ENCODE measurements around the gene GPR183. TPM values are rescaled to one million over a fixed set of nuclear protein-coding genes. Genes with fewer than 3 reads are reported as not detected.

GPR183 gene
- total and polyA plus RNA-seq, 10 of the 15 experiments (the other 5 are each of a cell fraction or from before 2014, with no cell fraction given), result 134 to 669 (median 225) TPM

- 0 out of 4 replicates have a peak, but pooled peaks of 1 of the 2 experiments have one; percentile 33 for TF ChIP-seq SRF (IDR thresholded peaks at IDR 0.05; ENCODE audit: low read depth in 2 of 2, low read length in 2 of 2)
- TF ChIP-seq, protein P1, sequence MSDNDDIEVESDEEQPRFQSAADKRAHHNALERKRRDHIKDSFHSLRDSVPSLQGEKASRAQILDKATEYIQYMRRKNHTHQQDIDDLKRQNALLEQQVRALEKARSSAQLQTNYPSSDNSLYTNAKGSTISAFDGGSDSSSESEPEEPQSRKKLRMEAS (IDR thresholded peaks at IDR 0.05; ENCODE audit: low read depth, low read length), result no peak
- no peak for TF ChIP-seq STAT3 (IDR thresholded peaks at IDR 0.05; ENCODE audit: low read depth, low read length)
- no peak for TF ChIP-seq POLR2A (IDR thresholded peaks at IDR 0.05; ENCODE audit: low read depth, low read length)
- TF ChIP-seq RCOR1 (conservative IDR thresholded peaks at IDR 0.05; ENCODE audit: low read depth, low read length), result no peak
- TF ChIP-seq ZNF207 (IDR thresholded peaks at IDR 0.05; ENCODE audit: borderline replicate concordance), result no peak
- no peak for TF ChIP-seq NRF1 (conservative IDR thresholded peaks at IDR 0.05; ENCODE audit: low read depth, low read length)
These were observed 5.3 kb upstream of the GPR183 start (continued) for GRCh38 chr13:99312493-99312883.

DNA sequence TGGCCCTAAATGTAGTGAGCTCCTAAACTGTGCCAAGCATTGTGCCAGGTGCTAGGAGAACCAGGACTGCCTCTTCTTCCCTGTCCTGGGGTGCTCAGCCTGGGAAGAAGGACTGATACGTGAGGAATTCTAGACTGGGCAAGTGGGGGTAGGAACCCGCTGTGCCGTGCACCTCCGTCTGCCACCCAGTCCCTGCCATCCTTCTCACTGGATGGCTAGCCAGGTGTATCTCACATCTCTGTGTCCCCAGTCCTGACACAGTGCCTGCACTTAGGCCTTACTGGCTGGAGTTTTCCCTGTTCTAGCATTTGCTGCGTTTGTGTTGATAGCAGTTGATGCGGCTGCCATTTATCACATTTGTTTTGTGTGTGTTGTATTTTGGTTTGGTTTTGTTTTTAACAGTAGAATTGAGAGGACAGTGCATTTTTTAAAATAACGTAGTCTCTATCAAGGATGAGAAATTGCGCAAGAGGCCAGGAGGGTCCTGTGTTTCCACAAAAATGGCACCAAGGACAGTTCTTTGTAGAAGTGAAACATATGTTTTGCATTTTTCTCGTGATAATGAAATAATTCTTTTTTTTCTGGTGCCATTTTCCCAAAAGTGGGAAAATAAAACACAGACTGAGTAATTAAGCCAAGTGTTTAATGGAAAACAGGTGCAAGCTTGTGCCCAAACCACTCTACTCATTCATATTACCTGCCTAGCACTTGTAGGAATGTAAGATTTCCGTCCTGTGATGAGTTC, 4.7 kb upstream of the GPR183 start:
- BruUV-seq (replicated peaks), result no TSS peak
- POLR2A ChIA-PET, result interaction anchor here (0.7 to 2.1 kb wide), 7 partner anchors 8 to 51 kb away, joined by 3 to 8 read pairs (median 3); no protein-coding TSS in a partner anchor
- WGBS (ENCODE audit: insufficient coverage, insufficient replicate concordance, low lambda C conversion rate, missing lambda C conversion rate), result over 99% methylated on average over 10 of the region's 10 CpGs
- in situ Hi-C loops (cut with MboI), result no loop called here
- peaks cover 52% of the 10 kb centered on the region for H3K4me1 ChIP-seq (ENCODE audit: control insufficient read depth, insufficient read depth, low read length)
- H2AFZ ChIP-seq (ENCODE audit: control insufficient read depth, low read depth, low read length), result no peak overlapping the region
- no peaks in the 10 kb centered on the region for H4K20me1 ChIP-seq (ENCODE audit: control insufficient read depth, insufficient read depth)
- SMC1A ChIA-PET (ENCODE audit: uncharacterized antibody, unreplicated experiment), result interaction anchor here (0.7 to 3.5 kb wide), 16 partner anchors 8 to 76 kb away, joined by 3 to 28 read pairs (median 4); no protein-coding TSS in a partner anchor
- DNase-seq (ENCODE audit: low read depth, low spot score) (no peak), ATAC-seq (no peak), FAIRE-seq (no peak)
- peak overlapping the region; percentile 24 for H3K9ac ChIP-seq (ENCODE audit: control insufficient read depth, insufficient read depth, low read length)
- peaks cover 0 to 5% of the 10 kb centered on the region in 2 experiments; a peak in 1 of 4 replicates for H3K36me3 ChIP-seq (ENCODE audit: control insufficient read depth in 2 of 2, insufficient read depth in 2 of 2, low read length in 1 of 2)
- peaks cover 61% of the 10 kb centered on the region for H3K79me2 ChIP-seq (ENCODE audit: control insufficient read depth, insufficient read depth, low read length)
- CTCF ChIA-PET, result interaction anchor here (0.8 to 1.6 kb wide), 7 partner anchors 9 to 53 kb away, joined by 3 to 9 read pairs (median 4); no protein-coding TSS in a partner anchor
- RAD21 ChIA-PET (ENCODE audit: unreplicated experiment), result interaction anchor here (0.9 to 2.8 kb wide), 12 partner anchors 10 to 124 kb away, joined by 3 to 17 read pairs (median 4); no protein-coding TSS in a partner anchor
- no peaks in the 10 kb centered on the region for H3K27me3 ChIP-seq (replicated peaks in 1 of 2; ENCODE audit: control insufficient read depth in 2 of 2, insufficient read depth in 2 of 2, low read length in 1 of 2)
- H3K9me3 ChIP-seq (replicated peaks; ENCODE audit: control insufficient read depth, insufficient read depth, low read length), result no peaks in the 10 kb centered on the region
- intact Hi-C loops (cut with micrococcal nuclease; ENCODE audit: unreplicated experiment), result no loop called here
- H3K4me2 ChIP-seq (ENCODE audit: control insufficient read depth, insufficient read depth), result peak overlapping the region; percentile 77
- H3K27ac ChIP-seq (ENCODE audit: control insufficient read depth, insufficient read depth), result peak overlapping the region; percentile 93
- H3K4me3 ChIP-seq, result no peak overlapping the region
- no peak for TF ChIP-seq ZNF687 (IDR thresholded peaks at IDR 0.05)
- no peak for TF ChIP-seq BCL11A (IDR thresholded peaks at IDR 0.05; ENCODE audit: low read depth, low read length)
- TF ChIP-seq NR2C2 (IDR thresholded peaks at IDR 0.05; ENCODE audit: borderline replicate concordance, control insufficient read depth, insufficient read length, low read depth), result no peak
- TF ChIP-seq EGR1 (IDR thresholded peaks at IDR 0.05; ENCODE audit: borderline replicate concordance in 1 of 2, low read depth in 2 of 2, low read length in 2 of 2), result no peak
- TF ChIP-seq REST (IDR thresholded peaks at IDR 0.05; ENCODE audit: low read depth, low read length), result peak; percentile 68
- peak in 1 of 2 experiments; percentile 68; a peak in 2 of 4 replicates for TF ChIP-seq CEBPB (IDR thresholded peaks at IDR 0.05; ENCODE audit: borderline replicate concordance in 1 of 2, low read depth in 2 of 2, low read length in 2 of 2)

All from GM12878 (cell line).